ENCODE results near the gene DIP2C.

DIP2C gene

DNA sequence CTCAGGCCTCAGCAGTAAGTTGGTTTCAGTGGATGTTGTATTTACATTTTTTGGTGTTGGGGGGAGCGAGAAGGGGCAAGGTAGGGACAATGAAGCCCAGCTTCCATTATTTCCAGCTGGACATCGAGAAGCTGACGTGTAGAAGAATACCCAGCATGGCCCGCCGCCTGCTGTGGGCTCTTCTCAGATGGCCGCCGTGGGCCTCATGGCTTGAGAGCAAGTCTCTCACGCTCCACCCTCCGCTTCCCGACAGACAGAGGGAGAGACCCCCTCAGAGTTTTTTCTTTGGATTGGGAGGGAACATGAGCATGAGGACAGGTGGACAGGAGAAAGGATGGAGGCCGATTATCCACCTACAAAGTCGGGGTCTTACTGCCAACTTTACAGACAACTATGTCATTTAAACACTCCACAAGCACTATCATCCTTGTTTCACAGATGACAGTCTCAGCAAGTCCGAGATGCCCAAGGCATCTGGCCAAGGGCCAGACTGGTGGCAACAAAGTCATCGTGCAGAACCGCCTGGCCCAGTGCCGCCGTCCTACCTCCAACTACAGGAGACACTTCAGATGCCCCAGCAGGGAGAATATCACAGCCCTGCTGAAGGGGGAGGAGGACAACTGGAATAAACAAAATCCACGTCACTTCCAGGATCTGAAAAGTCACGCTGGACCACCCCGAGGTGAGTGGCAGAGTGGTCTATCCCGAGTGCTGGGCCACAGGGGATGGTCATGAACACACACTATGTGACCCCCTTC, 195.9 kb downstream of the DIP2C start:
- DNase-seq (ENCODE audit: low spot score) = no peak
- in situ Hi-C loops (cut with MboI; ENCODE audit: low sequenced_read_pairs, unreplicated experiment) = no loop called here
- TF ChIP-seq, protein P1, sequence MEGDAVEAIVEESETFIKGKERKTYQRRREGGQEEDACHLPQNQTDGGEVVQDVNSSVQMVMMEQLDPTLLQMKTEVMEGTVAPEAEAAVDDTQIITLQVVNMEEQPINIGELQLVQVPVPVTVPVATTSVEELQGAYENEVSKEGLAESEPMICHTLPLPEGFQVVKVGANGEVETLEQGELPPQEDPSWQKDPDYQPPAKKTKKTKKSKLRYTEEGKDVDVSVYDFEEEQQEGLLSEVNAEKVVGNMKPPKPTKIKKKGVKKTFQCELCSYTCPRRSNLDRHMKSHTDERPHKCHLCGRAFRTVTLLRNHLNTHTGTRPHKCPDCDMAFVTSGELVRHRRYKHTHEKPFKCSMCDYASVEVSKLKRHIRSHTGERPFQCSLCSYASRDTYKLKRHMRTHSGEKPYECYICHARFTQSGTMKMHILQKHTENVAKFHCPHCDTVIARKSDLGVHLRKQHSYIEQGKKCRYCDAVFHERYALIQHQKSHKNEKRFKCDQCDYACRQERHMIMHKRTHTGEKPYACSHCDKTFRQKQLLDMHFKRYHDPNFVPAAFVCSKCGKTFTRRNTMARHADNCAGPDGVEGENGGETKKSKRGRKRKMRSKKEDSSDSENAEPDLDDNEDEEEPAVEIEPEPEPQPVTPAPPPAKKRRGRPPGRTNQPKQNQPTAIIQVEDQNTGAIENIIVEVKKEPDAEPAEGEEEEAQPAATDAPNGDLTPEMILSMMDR (IDR thresholded peaks at IDR 0.05; ENCODE audit: borderline replicate concordance, control extremely low read depth, extremely low read depth, insufficient read depth, missing control alignments) = no peak

DNA sequence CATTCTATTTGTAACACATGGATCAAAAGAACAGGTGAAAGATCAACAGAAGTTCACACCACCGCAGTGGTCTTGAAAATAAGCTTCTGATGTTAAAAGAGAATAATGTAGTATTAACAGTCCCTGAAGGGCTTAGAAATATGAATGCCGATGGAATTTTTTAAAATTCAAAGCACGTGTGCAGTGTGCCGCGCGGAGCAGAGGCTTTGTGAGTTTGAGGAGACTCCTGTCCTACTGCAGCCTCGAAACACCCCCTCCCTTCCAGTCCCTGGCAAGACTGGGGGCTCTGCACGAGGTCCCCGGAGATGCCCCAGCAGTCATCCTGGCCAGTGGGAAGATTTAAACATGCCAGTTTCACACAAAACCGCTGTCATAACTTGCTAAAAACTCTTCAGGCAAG, 196.6 kb downstream of the DIP2C start:
- in situ Hi-C loops (cut with MboI; ENCODE audit: low sequenced_read_pairs, unreplicated experiment) = no loop called here
- TF ChIP-seq, protein P1 (IDR thresholded peaks at IDR 0.05; ENCODE audit: borderline replicate concordance, control extremely low read depth, extremely low read depth, insufficient read depth, missing control alignments) = no peak

DNA sequence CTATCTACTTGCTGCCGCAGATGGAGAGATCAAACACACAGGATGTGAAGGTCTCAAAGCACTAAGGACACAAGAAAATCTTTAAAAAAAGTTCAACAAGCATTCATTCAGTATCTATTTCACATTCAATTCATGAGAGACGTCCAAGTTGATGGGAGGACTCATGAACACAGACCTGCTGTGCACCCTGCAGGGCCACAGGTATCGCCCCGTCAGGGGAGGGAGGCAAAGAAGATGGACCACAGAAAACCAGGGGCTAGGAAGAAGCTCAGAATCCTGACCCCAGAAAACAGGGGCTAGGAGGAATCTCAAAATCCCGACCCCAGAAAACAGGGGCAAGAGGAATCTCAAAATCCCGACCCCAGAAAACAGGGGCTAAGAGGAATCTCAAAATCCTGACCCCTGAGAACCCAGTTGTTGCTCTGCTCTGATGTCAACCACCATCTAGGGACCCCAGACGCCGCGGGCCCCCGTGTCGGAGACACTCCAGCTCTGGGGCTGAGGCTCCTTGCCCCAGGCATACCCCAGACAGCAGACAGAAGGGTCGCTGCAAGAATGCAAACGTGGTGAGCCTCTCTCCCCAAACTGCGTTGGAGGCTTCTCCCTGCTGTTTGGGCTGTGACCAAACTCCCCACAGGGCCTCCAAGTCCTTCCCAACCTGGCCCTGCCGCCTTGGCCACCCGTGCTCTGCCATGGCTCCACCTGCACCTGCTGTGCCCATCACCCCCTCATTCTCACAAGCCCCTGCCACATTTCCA, 197.6 kb downstream of the DIP2C start:
- in situ Hi-C loops (cut with MboI; ENCODE audit: low sequenced_read_pairs, unreplicated experiment) = no loop called here
- no peak for DNase-seq (ENCODE audit: low spot score)
- TF ChIP-seq, protein P1 (IDR thresholded peaks at IDR 0.05; ENCODE audit: borderline replicate concordance, control extremely low read depth, extremely low read depth, insufficient read depth, missing control alignments) = no peak

More for the DNA sequence above, 196.6 kb downstream of the DIP2C start:
- no peak for DNase-seq (ENCODE audit: low spot score)

DNA sequence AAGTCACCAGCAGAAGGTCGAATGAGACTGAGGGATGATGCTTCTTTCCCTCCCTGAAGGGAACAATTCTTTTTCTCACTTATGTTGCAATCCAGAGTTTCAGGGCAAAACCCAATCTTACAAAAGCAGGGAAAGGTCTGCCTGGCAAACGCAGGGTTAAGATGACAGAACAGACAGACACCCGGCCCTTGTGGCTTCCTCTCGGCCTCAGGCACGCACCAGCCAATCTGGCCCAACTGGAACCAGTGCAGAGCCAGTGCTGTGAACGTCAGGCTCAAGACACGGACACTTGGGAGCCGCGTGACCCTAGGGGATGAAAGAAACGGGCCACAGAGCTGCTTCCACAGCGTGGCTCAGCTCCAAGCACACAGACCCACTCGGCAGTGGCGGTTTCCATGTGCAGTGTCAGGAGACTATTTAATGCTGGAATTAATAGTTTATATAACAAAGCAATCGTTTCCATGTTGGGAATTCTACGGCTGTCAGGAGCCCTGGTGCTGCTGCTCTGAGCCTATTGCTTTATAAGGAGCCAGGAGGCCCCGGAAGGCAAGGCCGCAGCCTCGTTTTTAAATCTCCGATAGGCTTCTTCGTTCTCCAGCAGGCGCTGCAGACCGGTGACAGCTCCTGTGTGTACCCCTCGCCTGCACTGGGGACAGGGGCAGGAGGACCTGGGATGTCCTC, 198.4 kb downstream of the DIP2C start:
- in situ Hi-C loops (cut with MboI; ENCODE audit: low sequenced_read_pairs, unreplicated experiment) = no loop called here
- TF ChIP-seq, protein P1 (IDR thresholded peaks at IDR 0.05; ENCODE audit: borderline replicate concordance, control extremely low read depth, extremely low read depth, insufficient read depth, missing control alignments) = no peak
- no peak for DNase-seq (ENCODE audit: low spot score)

DNA sequence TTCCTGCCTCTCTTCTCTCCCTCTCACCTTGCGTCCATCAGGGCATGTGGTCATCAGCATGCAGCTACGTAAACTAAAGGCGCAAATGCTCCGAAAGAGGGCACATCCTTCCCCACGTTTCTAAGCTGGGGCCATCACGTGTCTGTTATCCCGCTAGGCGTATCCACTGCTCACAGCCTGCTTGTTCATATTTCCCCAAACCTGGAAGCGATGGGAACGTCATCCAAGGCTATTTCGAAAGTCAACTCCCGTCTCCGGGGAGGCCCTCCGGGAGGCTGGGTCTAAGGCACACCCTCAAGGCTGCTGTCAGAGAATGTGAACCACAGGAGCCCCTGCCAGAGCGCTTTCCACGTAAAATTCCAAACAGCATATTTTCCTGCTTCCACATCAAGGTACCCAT, 199.2 kb downstream of the DIP2C start:
- no peak for DNase-seq (ENCODE audit: low spot score)
- in situ Hi-C loops (cut with MboI; ENCODE audit: low sequenced_read_pairs, unreplicated experiment) = no loop called here
- TF ChIP-seq, protein P1 (IDR thresholded peaks at IDR 0.05; ENCODE audit: borderline replicate concordance, control extremely low read depth, extremely low read depth, insufficient read depth, missing control alignments) = no peak

DNA sequence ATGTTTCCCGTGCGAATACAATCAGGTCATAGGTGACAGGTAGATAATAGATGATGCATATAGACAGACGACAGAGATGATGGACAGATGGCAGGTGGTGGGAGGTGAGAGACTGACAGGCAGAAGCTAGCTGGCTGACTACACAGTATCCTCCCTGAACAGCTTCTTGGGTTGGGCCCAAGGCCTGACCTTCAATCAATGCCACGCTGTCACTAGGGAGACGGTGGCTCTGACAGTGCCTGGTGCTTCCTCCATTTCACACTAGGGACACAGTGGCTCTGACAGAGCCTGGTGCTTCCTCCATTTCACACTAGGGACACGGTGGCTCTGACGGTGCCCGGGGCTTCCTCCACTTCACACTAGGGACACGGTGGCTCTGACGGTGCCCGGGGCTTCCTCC, 200.1 kb downstream of the DIP2C start:
- no peak for DNase-seq (ENCODE audit: low spot score)
- in situ Hi-C loops (cut with MboI; ENCODE audit: low sequenced_read_pairs, unreplicated experiment) = no loop called here
- TF ChIP-seq, protein P1 (IDR thresholded peaks at IDR 0.05; ENCODE audit: borderline replicate concordance, control extremely low read depth, extremely low read depth, insufficient read depth, missing control alignments) = no peak

Measured in GM13976 (cell line).